Common myeloid progenitor, CD34-positive (primary cell): Measurements from ENCODE around the gene LIPI.

ENCODE experiments used
- CTCF ChIA-PET: fragments of 350-600 bp; sonication (Branson Sonifier 250); formaldehyde crosslinking; loops from one replicate; lab custom pipeline; 2021; ENCODE audit warnings: antibody characterized with exemption; lab: Charles Lee
- POLR2A ChIA-PET: fragments of 350-600 bp; sonication (Branson Sonifier 250); formaldehyde crosslinking; loops from one replicate; lab custom pipeline; 2021; ENCODE audit warnings: antibody characterized with exemption; lab: Charles Lee
- DNase-seq, 3 donors: peaks; one replicate each; pipeline versions ENCODE4 v3.0.0 to v3.0.0-alpha.2; 2013
- H3K27ac ChIP-seq, 2 experiments: 1 replicate in 1 of 2; 2 replicates in 1 of 2; pipeline ENCODE4 v1.7.0; 2013; ENCODE audit warnings: inconsistent platforms in 2 of 2, low read length in 2 of 2, mild to moderate bottlenecking in 2 of 2, low read depth in 1 of 2, moderate library complexity in 1 of 2; ENCODE audit not compliant: severe bottlenecking in 2 of 2, insufficient read depth in 1 of 2, poor library complexity in 1 of 2
- H3K27me3 ChIP-seq, 5 experiments: replicated peaks in 2 of 5; 1 replicate in 3 of 5; 2 replicates in 2 of 5; pipeline versions ENCODE4 v1.6.1 to v1.7.0; 2013; ENCODE audit warnings: low read length in 4 of 5, mild to moderate bottlenecking in 2 of 5, moderate library complexity in 2 of 5, inconsistent platforms in 1 of 5; ENCODE audit not compliant: insufficient read depth in 5 of 5, control insufficient read depth in 4 of 5
- H3K36me3 ChIP-seq, 4 experiments: 1 replicate in 2 of 4; 2 replicates in 2 of 4; pipeline versions ENCODE4 v1.6.1 to v1.7.0; 2013; ENCODE audit warnings: low read length in 3 of 4, control low read depth in 1 of 4, mild to moderate bottlenecking in 1 of 4; ENCODE audit not compliant: control insufficient read depth in 4 of 4, insufficient read depth in 4 of 4
- H3K4me1 ChIP-seq, 4 experiments: 1 replicate in 3 of 4; 2 replicates in 1 of 4; pipeline versions ENCODE4 v1.6.1 to v1.7.1; 2013; ENCODE audit warnings: low read length in 3 of 4, mild to moderate bottlenecking in 3 of 4, control low read depth in 1 of 4, inconsistent platforms in 1 of 4, moderate library complexity in 1 of 4; ENCODE audit not compliant: control insufficient read depth in 4 of 4, insufficient read depth in 4 of 4; ENCODE audit errors: control extremely low read depth in 1 of 4
- H3K4me3 ChIP-seq, 7 experiments: 1 replicate in 4 of 7; 2 replicates in 3 of 7; pipeline versions ENCODE4 v1.5.1 to v1.7.0; 2013; ENCODE audit warnings: mild to moderate bottlenecking in 7 of 7, low read length in 6 of 7, moderate library complexity in 6 of 7, inconsistent platforms in 2 of 7, low read depth in 2 of 7, control low read depth in 1 of 7; ENCODE audit not compliant: insufficient read depth in 4 of 7, control insufficient read depth in 1 of 7; ENCODE audit errors: extremely low read depth in 1 of 7
- H3K9me3 ChIP-seq, 5 experiments: 1 replicate in 4 of 5; 2 replicates in 1 of 5; pipeline versions ENCODE4 v1.6.1 to v1.7.1; 2013; ENCODE audit warnings: low read length in 4 of 5, mild to moderate bottlenecking in 2 of 5, inconsistent platforms in 1 of 5, low read depth in 1 of 5, moderate library complexity in 1 of 5; ENCODE audit not compliant: control insufficient read depth in 4 of 5, insufficient read depth in 2 of 5; ENCODE audit errors: control extremely low read depth in 1 of 5
- WGBS: methylation state at CpG from one replicate; pipeline ENCODE4 v1.1.5; 2013; ENCODE audit not compliant: insufficient coverage; 5-methylcytosine and 5-hydroxymethylcytosine counted together

LIPI gene

GRCh38 chr21:14243461-14243860 is 32.7 kb upstream of the LIPI start:
- POLR2A ChIA-PET, result no interaction called here
- no peaks in the 10 kb centered on the region for H3K27me3 ChIP-seq
- H3K27ac ChIP-seq, result no peak overlapping the region
- no peak for DNase-seq
- peaks cover 0 to 46% (median 5%) of the 10 kb centered on the region in 4 experiments for H3K4me1 ChIP-seq
- CTCF ChIA-PET, result interaction anchor here (2.4 kb wide), 1 partner anchor 17 kb away, joined by 8 read pairs; no protein-coding TSS in a partner anchor
- WGBS, result 50% methylated on average over 1 of the region's 1 CpG
- no peaks in the 10 kb centered on the region for H3K9me3 ChIP-seq
- H3K36me3 ChIP-seq, result no peaks in the 10 kb centered on the region
- no peak overlapping the region for H3K4me3 ChIP-seq

GRCh38 chr21:14241297-14241696 is 30.5 kb upstream of the LIPI start:
- ChIA-PET POLR2A (no interaction called here), CTCF (interaction anchor here (1.1 to 2.4 kb wide), 2 partner anchors 8 to 19 kb away, joined by 3 to 8 read pairs; no protein-coding TSS in a partner anchor)
- Histone ChIP-seq H3K4me1 (peaks cover 0 to 41% (median 5%) of the 10 kb centered on the region in 4 experiments), H3K36me3 (no peaks in the 10 kb centered on the region), H3K4me3 (no peak overlapping the region), H3K9me3 (no peaks in the 10 kb centered on the region), H3K27me3 (no peaks in the 10 kb centered on the region), H3K27ac (no peak overlapping the region)
- DNase-seq, result peak in 2 of 3 donors; percentile 55 to 70
- WGBS, result 40% methylated on average over 2 of the region's 2 CpGs

- ChIA-PET POLR2A (interaction anchor here (0.7 kb wide), 1 partner anchor 270 kb away, joined by 3 read pairs; no protein-coding TSS in a partner anchor), CTCF (interaction anchor here (0.7 to 1.2 kb wide), 2 partner anchors 11 to 14 kb away, joined by 3 to 5 read pairs; no protein-coding TSS in a partner anchor)
- Histone ChIP-seq H3K4me1 (peaks cover 0 to 23% (median 0%) of the 10 kb centered on the region in 4 experiments), H3K9me3 (no peaks in the 10 kb centered on the region), H3K36me3 (no peaks in the 10 kb centered on the region), H3K27ac (no peak overlapping the region), H3K4me3 (no peak overlapping the region), H3K27me3 (no peaks in the 10 kb centered on the region)
- no CpG with 5 or more reads among the region's 2 CpGs for WGBS
- DNase-seq, result peak in 2 of 3 donors; percentile 18 to 30
These were observed 28.5 kb upstream of the LIPI start for GRCh38 chr21:14239281-14239680.

- POLR2A ChIA-PET, result no interaction called here
- Histone ChIP-seq H3K36me3 (no peaks in the 10 kb centered on the region), H3K27me3 (no peaks in the 10 kb centered on the region), H3K4me3 (no peak overlapping the region), H3K4me1 (peaks cover 0 to 11% (median 0%) of the 10 kb centered on the region in 4 experiments), H3K27ac (no peak overlapping the region), H3K9me3 (no peaks in the 10 kb centered on the region)
- no peak for DNase-seq
- CTCF ChIA-PET, result no interaction called here
- WGBS, result 9% methylated on average over 1 of the region's 3 CpGs
These were observed 25.4 kb upstream of the LIPI start for GRCh38 chr21:14236180-14236579.

GRCh38 chr21:14235101-14235500 is 24.3 kb upstream of the LIPI start:
- H3K27me3 ChIP-seq, result no peaks in the 10 kb centered on the region
- ChIA-PET CTCF (no interaction called here), POLR2A (no interaction called here)
- DNase-seq, result no peak
- H3K9me3 ChIP-seq, result peaks cover 0 to 5% (median under 1%) of the 10 kb centered on the region in 5 experiments
- 98% methylated on average over 4 of the region's 5 CpGs for WGBS
- no peak overlapping the region for H3K4me3 ChIP-seq
- H3K4me1 ChIP-seq, result peaks cover 0 to 6% (median 0%) of the 10 kb centered on the region in 4 experiments
- H3K36me3 ChIP-seq, result no peaks in the 10 kb centered on the region
- no peak overlapping the region for H3K27ac ChIP-seq

- no peaks in the 10 kb centered on the region for H3K4me1 ChIP-seq
- no peak overlapping the region for H3K27ac ChIP-seq
- WGBS, result 100% methylated on average over 1 of the region's 1 CpG
- no peak overlapping the region for H3K4me3 ChIP-seq
- ChIA-PET CTCF (no interaction called here), POLR2A (no interaction called here)
- peaks cover 0 to 3% (median 0%) of the 10 kb centered on the region in 4 experiments for H3K36me3 ChIP-seq
- no peak for DNase-seq
- H3K27me3 ChIP-seq, result no peaks in the 10 kb centered on the region
- peaks cover 4 to 19% (median 4%) of the 10 kb centered on the region in 5 experiments for H3K9me3 ChIP-seq
These were observed 18.6 kb upstream of the LIPI start for GRCh38 chr21:14229399-14229798.

GRCh38 chr21:14223365-14223764 is 12.6 kb upstream of the LIPI start:
- Histone ChIP-seq H3K36me3 (peaks cover 0 to 5% (median 1%) of the 10 kb centered on the region in 4 experiments), H3K4me1 (peaks cover 0 to 3% (median 0%) of the 10 kb centered on the region in 4 experiments), H3K9me3 (peaks cover 0 to under 1% (median 0%) of the 10 kb centered on the region in 5 experiments), H3K27ac (no peak overlapping the region), H3K4me3 (no peak overlapping the region), H3K27me3 (no peaks in the 10 kb centered on the region)
- DNase-seq, result peak in 1 of 3 donors; percentile 17
- WGBS, result no CpG with 5 or more reads among the region's 1 CpG
- CTCF ChIA-PET, result no interaction called here
- POLR2A ChIA-PET, result no interaction called here
